Inflammatory macrophage (primary cell): Measurements from ENCODE around the gene RBPJ.
"Not testable (repeated sequence)": the region's sequence is repeated elsewhere in the genome, so short reads cannot be mapped to it uniquely, and the experiment has no call there.

Source experiments
- DNase-seq, 2 donors: peaks; one replicate each; pipeline ENCODE4 v3.0.0-alpha.2; 2020 to 2022

RBPJ gene

DNA sequence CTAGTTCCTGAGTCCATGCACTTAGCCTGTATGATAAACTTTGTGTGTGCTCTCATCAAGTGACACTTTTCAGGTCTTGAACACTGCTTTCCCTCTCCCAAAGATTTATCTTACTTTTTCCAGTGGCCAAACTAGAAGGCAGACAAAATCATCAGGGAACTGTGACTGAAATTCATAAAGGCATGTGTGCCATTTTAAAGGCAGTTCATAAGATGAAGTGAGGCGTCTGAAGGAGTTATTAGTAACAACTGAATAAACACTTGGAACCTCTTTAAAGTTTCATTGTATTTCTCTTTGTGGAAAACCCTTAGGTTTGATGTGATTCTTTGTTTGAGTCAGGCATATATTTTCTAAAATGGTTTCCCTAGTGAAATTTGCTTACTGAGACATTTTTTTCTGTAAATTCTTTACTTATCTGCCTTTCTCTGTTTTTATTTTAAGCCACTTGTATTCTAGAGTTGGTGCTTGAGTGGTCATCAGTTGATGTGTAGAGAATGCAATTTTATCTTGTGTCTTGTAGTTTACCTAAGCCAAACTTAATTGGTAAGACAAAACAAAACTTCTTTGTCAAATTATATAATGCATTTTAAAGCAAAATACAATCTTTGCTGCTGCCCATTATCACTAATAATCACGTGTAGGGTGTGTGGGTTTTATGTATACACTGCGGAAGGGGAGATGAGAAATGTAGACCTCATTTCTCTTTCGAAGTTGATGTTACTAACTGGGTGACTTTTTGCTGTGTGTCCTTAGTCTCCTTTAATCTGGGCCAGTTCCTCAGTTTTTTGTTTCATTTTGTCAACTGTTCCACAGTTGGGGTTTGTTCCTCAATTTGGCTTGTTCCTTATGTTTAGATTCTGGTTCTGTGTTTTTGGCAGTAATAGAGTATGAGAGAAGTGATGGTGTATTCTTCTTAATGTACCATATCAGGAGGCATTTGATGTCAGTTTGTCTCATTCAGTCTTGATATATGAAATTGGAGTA lies 56.8 kb downstream of the RBPJ start:
- DNase-seq, result peak; percentile 57 to 79

DNA sequence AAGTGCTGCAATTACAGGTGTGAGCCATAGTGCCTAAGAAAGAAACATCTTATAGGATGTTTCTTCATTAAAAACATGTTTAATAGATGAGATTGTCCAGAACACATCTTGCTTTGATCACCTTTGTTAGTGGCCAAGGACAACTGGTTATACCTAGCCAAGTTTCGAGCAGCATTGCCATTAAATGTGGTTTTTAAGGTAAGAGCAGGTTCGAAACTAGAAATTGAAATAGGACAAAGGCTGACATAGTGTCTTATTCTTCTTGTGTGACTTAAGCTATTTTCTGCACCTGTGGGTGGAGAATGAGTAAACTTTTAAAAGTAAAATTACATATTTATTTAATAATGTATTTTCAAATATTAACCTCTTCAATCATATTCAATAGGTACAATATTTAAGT lies 59.0 kb downstream of the RBPJ start:
- no peak for DNase-seq

DNA sequence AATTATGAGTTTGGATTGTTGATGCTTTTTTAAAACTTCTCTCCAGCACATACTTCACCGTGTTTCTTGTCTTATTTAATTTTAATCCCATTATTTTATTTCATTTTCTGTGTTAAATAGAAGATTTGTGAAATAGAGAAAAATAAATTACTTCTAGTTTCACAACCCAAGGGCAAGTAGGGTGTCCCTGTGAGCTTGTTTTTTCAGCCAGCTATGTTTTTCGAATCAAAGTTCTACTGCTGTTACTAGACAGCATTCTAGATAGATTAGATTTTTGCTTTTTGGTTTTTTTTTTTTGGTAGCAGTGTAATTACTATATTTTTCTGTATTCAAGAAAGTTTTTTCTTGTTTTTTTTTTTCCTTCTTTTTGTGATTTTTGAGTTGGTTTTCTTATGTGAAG lies 59.9 kb downstream of the RBPJ start:
- DNase-seq, result no peak

DNA sequence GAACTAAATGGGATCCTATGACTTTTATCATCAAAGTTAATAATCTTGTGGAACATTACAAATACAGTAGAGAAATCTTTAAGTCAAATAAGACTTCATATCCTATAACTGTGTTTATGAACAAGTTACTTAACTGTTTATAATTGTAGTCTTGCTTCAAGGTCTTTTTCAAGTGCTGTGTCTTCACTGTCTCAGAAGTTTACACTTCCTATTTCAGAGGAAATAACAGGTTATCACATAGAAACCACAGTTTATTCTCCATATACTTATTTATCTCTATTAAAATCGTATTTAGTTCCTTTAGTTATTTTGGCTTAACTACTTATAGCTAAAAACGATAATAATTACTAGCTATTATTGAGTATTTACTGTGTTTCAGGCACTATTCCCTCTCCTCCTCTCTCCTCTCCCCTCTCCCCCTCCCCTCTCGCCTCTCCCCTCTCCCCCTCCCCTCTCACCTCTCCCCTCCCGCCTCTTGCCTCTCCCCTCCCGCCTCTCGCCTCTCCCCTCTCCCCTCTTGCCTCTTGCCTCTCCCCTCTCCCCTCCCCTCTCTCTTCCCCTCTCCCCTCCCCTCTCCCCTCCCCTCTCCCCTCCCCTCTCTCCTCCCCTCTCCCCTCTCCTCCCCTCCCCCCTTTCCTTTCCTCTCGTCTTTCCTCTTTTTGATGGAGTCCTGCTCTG lies 63.7 kb downstream of the RBPJ start:
- no peak for DNase-seq

DNA sequence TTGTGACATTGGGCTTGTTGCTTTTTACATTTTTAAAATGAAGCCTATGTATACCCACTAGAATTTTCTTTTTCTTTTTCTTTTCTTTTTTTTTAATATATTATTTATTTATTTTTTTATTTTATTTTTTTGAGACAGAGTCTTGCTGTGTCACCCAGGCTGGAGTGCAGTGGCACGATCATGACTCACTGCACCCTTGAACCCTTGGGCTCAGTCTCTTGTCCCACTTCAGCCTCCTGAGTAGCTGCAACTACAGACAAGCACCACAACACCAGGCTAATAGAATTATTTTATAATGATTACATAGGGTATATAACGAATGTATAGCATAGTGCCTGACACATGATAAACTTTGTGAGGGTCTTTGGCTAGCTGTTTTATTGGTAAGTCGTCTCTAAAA lies 64.9 kb downstream of the RBPJ start:
- DNase-seq, result no peak

DNA sequence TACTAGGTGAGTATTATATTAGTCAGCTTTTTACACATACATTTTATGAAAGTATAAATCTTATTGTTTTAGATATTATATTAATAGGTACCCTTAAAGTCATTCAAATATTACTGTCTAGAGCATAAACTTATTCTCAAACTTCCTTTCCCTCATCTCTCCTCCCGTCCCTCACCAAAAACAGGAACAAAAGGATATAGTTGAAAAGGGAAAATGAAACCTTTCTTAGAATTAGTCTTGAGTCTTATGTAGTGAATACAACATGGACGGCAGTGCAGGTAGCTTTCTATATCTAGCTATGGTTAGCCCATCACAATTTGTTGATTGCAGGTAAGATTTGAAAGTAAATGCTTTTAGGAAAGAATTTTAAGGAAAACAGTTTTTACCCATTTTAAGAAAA lies 65.6 kb downstream of the RBPJ start:
- peak in 1 of 2 donors; percentile 35 for DNase-seq

DNA sequence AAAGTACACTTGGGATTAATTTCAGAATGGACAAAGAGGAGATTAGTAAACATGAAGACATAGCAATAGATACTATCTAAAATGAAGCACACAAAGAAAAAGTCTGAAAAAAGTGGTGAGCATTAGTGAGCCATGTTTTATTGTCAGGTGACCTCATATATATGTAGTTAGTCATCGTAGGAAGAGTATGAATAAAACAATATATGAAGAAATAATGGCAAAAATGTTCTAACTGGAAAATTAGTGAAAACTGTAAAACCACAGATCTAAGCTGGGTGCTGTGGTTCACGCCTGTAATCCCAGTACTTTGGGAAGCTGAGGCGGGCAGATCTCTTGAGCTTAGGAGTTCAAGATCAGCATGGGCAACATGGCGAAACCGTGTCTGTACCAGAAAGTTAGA lies 67.9 kb downstream of the RBPJ start:
- no peak for DNase-seq

DNA sequence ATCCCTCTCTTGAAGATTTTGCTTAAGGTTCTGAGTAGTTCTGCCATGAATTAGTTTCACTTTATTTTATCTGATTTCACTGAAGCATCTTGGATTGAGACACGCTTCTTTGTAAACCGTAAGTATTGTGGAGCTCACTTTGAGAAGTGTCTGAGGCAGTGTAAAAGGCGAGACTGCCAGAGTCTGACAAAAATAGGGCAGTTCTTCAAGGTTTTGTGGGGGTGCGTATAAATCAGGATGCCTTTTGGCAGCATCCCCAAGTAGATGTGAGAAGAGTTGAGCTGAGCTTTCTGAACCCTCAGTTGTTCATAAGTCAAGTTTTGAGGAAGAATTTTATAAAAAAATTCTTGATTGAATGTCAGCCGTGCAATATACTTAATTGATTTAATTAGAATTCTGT lies 76.3 kb downstream of the RBPJ start:
- no peak for DNase-seq

DNA sequence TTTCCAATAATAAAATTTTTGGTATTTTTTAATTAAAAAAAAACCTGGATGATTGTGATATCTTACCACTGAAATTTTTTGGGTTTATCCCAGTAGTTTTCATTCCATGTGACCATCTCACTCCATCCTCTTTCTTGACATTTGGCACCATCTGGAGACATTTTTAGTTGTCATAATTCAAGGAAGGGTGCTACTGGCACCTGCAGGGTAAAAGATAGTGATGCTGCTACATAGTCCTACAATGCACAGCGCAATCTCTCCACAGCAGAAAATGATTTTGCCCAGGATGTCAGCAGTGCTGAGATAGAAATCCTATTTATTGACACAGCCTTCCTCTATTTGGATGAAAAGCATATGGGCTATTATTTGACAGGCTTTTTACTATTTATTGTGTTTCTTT lies 79.3 kb downstream of the RBPJ start:
- DNase-seq, result no peak

DNA sequence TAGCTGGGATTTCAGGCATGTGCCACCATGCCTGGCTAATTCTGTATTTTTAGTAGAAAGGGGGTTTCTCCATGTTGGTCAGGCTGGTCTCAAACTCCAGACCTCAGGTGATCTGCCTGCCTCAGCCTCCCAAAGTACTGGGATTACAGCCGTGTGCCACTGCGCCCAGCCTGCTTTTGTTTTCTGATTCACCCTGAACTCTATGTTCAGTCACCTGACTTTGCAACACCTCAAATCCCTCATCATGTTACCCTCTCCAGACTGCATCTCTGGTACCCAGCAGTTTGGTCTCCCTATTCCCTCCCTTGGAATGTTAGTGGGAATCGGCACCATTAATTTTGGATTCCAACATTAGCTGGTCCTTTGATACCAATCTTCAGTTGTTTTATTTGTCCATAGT lies 81.2 kb downstream of the RBPJ start:
- not testable (repeated sequence) for DNase-seq

DNA sequence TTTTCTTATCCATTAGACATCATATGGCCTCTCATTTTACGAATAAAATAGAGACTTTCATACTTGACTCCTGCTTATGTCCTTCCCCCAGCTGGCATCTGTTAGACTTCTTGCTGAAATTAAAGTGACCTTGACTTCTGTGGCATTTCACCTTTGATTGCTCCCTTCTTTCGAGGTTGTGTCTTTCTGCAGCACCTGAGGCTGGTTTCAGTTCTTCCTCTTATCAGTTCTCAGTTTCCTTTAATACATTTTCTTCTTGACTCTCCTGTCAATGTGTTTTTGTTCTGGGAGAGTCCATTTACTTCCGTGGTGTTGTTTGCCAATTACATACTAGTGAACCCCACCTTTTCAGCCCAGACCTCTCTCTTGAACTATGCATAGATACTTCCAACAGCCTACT lies 81.6 kb downstream of the RBPJ start:
- DNase-seq, result no peak

DNA sequence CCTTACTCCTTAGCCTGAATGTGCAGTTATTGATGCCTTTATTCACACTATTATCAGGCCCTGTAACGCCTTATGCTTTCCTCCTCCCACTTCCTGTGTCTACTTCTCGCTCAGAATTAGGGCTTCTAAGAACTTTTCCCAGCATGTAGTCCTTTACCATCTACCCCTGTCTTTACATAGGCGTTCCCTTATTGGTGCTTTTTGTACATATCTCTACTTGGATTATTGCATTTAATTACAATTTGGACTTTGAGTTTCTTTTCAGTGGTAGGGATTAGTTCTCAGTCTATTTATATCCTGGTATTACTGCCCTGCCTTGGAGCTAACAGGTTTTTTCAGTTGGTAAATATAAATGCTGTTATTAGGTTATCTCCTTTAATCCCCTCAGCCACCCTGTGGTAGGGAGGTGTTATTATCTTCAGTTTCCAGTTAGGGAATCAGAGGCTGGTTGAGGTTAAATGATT lies 84.0 kb downstream of the RBPJ start:
- no peak for DNase-seq

DNA sequence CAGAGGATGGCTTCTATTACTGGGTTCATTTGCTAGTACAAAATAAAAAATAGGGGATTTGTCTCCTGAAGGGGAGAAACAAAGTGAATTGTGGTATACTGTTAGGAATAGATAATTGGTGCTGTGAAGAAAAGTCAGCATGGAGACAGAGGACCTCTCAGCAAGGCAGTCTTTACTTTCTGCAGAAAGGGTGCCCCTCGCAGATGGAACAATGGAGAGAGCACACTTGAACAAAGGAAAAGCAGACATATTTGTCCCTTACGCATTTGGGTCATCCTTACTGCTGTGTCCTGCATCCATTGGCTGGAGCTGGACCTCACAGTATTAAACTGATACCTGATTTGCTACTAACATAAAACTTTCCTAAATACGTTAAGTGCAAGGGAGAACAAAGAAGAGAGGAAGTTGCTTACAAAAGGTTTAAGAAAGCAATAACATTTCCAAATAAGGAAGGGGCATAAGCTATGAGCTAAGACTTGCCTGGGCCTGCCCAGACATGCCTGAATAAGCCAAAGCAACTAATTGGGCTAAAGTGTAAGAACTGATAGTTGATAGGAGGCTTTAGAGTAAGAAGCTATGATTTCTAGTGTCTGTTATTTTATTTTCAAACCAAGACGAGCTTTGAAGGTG lies 85.6 kb downstream of the RBPJ start:
- peak; percentile 8 to 41 for DNase-seq

DNA sequence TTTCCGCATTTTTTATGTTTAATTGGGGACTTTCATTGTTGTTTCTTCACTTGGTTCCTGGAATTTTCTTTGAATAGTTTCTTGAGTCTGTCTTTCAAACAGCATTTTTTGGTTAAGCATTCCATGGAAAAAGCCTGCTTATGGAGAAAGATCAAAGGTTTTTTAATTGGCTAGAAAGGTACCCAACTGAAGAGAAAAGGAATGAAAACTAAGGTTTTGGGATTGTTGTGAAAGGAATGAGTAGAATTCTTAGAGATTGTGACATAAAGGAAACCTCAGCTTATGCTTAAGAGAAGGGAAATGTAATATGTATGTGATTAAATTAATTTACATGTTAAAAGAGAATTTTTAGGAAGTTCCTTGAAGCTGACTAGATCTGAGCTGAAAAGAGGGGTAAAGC lies 86.7 kb downstream of the RBPJ start:
- no peak for DNase-seq

DNA sequence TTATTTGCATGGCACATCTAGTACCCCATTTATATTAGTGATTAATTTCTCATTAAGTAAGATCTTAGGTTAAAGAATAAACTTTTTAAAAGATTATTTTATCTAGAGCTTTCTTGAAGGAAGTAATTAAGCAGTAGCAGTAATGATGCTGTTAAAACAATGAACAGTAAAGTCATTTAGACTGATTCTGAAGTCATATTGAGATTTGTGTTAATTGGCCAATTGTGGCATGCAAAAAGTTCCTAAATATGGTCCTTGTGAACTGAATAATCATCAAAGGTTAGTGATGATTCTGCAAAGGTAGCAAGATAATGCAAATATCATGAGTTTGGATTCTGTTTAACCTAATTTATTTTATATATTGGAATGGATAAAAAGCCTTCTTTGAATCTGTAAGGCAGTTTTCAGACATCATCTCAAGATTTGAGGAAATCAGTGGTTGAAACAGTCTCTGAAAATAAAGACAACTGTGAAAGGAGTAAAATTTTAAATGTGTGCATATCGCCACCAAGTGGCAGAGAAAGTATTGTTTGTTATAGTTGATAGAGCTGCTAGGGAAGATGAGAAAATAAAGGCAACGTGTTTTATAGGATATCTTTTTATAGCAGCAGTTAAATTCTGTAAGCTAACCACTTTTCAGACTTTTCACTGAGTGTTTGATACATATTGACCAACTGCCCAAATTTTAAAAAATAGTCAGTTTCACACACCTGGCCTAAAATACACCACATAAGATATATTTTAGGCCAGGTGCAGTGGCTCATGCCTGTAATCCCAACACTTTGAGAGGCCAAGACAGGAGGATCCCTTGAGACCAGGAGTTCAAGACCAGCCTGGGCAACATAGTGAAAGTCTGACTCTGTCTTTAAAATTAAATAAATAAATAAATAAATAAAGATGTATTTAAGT lies 89.8 kb downstream of the RBPJ start:
- DNase-seq, result peak; percentile 43 to 76

DNA sequence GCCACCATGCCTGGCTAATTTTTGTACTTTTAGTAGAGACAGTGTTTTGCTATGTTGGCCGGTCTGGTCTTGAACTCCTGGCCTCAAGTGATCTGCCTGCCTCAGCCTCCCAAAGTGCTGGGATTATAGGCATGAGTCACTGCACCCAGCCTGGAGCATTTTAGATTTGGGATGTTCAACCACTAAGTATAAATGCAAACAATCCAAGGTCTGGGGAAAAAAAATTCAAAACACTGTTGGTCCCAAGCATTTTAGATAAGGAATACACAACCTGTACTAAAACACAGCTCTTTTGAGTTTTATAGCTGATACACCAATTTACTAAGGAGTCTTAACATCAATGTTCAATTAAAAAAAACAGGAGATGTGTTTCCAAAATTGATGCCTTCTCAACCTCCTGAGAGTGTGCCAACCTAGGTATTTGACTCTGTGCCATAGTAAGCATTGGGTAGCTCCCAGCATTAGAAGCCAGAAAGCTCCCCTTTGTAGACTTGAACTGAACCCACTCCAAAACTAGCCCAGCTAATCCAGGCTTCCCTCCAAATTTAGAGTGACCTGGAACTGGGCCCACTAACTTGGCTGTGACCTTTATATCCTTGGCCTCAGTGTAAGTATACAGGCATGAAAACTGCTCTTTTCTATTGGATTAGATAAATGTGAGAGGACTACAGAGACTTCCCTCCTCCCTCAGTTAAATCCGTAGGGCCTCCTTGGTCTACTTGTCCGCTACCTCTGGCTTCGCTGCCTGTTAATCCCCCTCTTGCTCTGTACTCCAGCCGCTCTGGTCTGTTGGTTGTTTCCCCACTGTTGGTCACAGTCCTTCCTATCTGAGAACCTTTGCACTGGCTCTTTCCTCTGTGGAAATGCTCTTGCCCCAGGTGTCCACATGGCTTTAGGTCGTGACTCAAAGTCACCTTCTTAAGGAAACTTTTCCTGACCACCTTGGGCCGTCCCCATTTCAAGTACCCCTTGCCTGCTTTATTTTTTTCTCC lies 91.9 kb downstream of the RBPJ start:
- no peak for DNase-seq

DNA sequence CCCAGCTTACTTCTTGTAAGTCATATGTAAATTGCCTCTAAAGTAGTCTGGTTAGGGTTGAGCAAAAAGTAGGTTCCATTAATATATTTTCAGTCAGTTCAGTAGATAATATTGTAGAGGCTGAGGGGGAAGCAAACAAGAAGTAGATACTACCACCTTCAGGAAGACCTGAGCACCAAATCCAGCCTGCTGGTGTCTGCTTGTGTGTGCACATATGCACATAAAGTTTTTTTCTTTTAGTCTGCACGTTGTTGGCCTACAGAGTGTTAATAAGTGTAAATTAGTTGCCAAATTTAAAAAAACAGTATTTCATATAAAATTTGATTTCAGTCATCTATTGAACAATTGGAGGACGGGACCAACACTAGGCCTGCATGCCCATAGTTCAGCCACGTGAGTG lies 92.8 kb downstream of the RBPJ start:
- no peak for DNase-seq

DNA sequence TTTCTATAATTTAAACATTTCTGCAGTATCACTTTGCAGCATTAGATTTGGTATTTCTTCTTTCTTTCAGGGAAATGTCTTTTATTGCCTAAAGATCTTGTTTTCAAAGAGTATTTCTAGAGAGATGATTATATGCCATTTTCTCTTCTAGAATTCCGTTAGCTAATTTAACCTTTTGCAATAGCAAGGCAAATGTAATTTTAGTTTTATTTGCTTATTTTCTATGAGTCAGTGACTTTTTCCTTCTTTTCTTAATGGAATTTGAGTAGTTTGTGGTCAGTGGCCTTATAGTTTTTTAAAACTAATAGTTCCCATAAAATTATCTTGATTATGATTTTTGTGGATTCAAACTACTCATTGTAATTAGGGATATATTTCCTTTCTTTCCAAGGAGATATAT lies 97.3 kb downstream of the RBPJ start:
- peak in 1 of 2 donors; percentile 1 for DNase-seq

DNA sequence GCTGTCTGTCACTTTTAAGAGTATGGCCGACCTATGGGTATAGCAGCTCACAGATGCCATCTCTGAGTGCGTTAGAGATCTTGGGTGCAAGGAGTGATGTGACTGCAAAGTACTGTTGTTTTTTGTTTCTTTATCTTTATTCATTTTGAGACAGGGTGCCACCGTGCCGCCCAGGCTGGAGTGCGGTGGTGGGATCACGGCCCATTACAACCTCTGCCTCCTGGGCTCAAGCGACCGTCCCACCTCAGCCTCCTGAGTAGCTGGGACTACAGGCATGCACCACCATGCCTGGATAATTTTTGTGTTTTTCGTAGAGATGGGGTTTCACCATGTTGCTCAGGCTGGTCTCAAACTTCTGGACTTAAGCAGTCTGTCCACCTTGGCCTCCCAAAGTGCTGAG lies 98.0 kb downstream of the RBPJ start:
- no peak for DNase-seq

DNA sequence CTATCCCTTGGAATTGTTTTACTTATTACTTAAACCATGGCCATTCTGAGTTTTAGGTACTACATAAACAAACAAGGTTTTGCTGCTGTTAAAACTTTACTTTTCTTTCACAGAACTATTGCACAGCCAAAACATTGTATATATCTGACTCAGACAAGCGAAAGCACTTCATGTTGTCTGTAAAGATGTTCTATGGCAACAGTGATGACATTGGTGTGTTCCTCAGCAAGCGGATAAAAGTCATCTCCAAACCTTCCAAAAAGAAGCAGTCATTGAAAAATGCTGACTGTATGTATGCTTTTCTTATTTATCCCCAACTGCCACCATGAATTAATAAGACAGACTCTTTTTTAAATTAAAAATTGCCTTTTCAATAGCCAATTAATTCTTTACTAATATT lies 99.6 kb downstream of the RBPJ start:
- DNase-seq, result no peak

DNA sequence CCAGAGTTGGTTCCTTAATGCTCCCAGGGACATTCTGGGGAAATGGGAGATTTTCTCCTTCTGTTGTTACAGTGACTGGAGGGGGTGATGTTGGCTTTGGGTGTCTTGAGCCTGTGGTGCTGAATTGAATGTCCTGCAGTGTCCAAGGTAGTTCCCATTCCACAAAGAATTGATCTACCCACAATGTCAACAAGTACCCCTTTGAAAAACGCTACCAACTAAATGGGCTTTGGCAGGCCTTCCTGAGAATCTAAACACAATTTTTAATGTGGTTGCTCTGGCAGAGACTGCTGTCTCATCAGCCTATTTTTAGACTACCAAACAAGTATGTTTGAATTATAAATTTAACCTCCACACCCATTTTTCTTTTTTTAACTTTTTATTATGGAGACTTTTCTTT lies 100.1 kb downstream of the RBPJ start:
- no peak for DNase-seq
